Stimulated activated CD4-positive, alpha-beta T cell treated with anti-CD3 and anti-CD28 coated beads, Interleukin-15, amount 100 ng/mL, for 48 hours (primary cell): Measurements from ENCODE around the gene P4HB.
A peak's percentile ranks its signal among the peaks of the same experiment; 100 is the strongest.

ENCODE experiments used
- DNase-seq, 2 donors: peaks; one replicate each; pipeline ENCODE4 v3.0.0-alpha.2; 2020; ENCODE audit warnings: low read depth in 2 of 2

The P4HB gene

DNA sequence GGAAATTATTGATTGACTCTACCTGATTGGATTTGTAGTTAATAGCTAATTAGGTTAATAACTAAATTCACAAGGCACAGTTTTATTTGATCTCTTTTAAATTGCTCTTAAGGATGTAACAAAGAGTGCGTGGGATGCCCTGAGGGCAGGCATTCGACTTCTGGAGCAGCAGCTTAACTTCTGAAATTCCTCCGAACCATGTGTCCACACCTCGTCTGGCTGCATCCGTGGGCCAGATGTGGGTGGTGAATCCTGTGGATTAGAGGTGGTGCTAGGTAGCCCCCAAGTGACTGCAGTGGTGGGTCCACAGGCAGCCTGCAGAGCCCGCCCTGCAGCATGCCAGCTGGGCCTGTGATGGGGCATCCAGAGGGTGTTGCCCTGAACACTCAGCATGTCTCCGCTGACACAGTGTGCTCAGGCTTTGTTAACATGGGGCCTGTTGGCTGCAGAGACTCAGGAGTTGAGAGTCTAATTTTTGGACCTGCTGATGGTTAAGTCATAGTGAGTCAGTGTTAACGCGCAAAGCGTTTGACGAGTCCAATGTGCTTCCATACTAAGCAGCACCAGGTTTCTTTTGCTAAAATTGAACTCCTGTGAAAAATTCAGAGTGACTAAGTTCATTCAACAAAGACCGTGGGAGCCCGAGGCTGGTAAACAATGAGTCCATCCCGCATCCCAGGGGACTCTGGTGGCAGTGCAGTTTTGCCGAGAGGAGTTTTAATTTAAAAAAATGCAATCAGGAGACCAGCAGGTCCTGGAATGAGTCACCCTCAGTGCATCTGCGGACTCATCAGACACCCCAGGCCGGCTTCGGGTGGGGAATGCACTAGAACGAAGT is 37.9 kb upstream of the P4HB start:
- DNase-seq, result no peak

DNA sequence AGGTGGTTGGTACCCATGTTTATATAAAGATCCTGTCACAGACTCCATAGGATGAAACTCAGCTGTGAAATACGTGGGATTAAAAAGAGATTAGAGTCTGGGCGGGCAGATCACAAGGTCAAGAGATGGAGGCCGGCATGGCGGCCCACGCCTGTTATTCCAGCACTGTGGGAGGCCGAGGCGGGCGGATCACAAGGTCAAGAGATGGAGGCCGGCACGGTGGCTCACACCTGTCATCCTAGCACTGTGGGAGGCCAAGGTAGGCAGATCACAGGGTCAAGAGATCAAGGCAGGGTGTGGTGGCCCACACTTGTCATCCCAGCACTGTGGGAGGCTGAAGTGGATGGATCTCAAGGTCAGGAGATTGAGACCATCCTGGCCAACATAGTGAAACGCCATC is 35.1 kb upstream of the P4HB start:
- no peak for DNase-seq

DNA sequence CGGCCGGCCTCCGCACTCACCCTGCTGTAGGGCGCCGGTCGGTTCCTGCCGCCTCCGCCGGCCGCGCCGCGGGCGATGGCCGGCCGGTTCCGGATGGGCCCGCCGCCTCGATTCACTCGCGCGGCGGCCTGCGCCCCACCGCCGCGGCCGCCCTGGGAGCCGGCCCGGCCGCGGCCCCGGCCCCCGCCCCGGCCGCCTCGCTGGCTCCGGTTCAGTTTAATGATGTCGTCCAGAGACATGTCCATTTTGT is 30.9 kb upstream of the P4HB start:
- DNase-seq, result no peak

DNA sequence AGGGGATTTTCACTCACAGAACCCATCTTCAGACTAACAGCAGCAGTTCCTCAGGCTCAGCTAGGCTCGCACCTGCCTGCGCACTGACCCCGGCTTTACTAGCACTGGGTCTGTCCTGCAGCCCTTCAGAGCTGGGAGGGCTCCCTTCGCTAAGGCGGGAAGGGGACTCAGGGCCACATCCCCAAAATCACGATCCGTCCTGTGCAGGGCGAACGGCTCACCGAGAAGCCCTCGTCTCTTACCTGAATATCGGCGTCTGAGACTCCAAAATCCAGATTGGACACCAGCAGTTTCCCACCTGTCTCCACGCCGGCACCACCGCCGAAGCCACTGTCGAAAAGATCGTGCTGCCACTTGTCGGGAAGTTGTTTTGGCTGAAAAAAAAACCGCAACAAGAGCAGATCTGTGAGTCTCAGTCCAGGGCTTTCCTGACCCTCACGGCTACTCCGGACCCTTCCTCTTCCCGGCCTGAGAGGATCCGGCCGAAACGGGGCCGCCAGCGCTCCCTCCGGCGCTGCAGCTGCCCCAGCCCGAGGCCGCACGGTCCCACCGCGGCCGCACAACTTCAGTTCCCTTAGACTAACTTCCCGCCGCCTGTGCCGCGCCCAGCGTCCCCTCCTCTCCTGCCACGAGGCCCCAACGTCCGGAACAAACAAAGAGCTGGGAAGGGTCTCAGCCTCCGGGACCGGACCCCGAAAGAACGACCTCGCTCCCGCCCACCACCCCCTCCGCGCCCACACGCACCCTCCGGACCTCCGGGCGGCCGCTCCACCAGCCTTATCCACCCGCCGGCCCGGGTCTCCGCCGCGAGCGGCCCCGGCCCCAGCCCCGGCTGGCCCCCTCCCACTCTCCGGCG is 30.3 kb upstream of the P4HB start:
- no peak for DNase-seq

DNA sequence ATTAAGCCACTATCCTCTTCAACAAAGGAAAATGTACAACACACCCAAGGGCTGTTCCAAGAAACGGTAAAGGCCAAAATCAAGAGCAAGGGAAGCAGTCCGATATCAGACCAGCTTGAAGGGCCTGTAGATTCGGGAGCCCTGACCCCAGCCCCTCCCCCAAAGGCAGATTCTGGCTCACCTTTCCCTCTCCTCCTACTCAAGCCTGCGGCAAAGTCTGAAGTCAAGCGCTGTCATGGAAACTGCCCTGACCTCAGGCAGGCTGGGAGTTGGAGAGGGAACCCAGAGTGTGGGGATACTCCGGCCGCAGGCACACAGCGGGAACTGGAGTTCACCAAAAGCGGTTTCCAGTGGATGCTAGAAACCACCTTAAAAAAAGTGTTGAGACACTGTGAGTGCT is 29.3 kb upstream of the P4HB start:
- no peak for DNase-seq

DNA sequence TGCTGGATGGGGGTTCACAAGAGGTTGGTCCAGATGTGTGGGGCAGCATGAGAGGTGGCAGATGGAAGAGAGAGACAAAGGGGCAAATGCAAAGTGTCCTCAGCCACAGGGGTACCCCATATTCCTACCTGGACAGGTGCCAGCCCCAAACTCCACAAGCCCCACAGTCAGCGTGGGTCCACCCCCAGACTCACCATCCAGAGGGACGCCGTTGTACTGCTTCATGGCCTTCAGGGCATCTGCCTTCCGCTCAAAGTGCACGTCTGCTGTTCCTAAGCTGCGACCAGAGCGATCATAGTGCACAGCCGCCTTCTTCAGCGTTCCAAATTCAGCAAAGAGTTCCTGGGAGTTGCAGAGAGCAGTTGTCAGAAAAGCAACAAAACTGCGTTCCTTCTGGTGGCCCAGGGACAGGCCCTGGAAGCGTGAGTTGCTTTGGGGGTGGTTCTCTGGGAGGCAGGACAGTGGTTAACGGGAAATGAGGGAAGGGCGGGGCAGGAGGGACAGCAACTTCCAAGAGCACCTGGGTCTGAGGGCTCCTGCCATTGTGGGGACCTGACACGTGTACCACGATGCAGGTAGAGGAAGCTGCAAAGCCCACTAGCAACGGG is 28.8 kb upstream of the P4HB start:
- DNase-seq, result no peak

DNA sequence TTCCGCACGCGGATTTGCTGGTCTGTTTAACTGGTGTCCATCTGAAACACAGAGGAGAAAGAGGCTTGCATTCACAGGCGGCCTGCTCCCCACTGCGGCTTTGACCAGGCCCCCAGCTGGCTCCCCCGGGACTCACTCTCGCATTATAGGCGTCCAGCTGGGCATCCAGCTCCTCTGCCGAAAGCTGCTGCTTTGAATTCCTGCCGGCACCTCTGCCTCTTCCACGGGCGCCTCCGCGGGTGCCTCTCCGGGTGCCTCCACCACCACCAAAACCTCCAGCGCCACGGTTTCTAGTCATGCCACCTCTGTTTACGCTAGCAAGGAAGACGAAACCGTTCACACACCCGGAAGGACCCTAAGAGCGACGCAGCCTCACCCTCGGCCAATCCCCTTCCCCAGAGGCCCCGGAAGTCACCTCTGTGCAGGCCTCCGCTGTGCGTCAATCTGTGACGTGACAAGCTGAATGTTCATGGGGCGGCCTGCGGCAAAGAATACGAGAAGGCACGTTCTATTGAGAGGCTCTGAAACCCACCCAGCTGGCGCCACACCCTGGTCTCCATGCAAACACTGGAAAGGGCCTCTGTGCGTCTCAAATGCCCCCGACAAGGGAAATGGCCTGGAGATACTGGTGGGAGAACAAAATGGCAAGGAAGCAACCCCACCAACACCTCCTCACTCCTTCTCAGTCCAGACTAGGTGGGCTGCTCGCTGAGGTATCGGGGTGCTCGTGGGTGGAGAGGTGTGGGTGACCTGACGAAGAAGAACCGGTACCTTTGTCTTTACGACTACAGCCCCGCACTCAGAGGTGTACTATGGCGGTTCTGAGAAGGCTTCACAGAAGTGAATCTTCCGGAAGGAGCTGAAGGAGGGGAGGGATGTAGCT is 28.0 kb upstream of the P4HB start:
- no peak for DNase-seq

DNA sequence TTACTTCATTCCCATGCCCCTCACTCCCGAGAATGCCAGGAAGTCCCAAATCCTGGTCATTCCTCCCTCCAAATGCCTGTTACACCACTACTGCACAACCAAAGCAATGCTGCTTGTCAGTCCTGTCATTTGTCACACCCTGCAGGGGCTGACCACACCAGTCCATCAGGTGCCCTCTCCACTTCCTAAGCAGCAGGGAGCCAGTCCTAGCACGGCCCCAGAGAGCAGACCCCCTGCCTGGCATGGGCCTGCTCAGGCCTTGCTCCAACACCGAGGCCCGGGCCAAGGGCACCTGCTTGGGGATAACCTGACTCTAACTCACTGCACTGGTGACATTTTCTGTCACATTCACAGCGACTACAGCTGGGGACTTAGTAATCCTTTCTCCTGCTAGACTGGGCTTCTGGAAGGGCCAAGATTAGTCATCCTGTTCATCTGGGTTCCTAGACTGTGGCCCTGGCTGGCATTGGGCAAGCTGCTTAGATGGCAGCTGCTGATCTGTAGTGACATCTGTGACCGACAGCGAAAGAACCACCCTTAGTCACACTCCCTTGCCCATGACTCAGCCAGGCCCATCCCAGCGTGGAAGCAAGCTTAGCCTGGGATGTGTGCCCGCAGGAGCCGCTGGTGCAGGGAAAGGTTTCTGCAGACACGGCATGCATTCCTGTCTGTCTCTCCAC is 25.7 kb upstream of the P4HB start:
- DNase-seq, result no peak

DNA sequence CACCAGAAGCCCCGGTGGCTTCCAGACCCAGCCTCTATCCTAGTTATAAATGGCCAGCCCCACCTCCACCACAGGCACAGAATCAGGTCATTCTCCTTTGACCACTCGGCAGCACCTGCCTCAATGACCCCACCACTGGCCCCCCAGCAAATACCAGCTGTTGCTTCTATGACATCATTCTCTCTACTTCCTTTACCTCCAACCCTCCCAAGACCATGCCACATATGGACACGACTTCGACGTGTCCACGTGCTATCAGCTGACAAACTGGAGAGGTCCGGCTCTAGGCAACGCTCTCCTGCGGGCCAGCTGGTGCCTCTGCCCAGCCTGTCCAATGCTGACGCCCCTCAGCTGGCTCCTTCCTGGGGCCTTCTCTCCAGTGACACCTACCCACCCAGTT is 25.1 kb upstream of the P4HB start:
- no peak for DNase-seq

DNA sequence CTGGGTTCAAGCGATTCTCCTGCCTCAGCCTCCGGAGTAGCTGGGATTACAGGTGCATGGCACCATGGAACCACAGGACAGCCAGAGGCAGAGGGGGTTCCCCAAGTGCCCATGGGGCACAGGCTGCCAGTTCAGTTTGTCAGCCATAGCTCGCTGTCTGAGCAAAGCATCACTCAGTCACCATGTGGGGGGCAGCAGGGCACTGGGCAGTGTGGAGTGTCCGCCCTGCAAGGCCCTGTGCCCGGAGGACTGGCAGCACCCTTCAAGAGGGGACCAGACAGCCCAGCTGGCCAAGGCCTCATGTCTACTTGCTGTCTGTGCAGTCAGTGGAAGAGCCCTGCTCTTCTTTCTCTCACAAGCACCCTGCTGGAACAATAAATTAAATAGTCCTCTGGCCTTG is 24.6 kb upstream of the P4HB start:
- DNase-seq, result no peak

DNA sequence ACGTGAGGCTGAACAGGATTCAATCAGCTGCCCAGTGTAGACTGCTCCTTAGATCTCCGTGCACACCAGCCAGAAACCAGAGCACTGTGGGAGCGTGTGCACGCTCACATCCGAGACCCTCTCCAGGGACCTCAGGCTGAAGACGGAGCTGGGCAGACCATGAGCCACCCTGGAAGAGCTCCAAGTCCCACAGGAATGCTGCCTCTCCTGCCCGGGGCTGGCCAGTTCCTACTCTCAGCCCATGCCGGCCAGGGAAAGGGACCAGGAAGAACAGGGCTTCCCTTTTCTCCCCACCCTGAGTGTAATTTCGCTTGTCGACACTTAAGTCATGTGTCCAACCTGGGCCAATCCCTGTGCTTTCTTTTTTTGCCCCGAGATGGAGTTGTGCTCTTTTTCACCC is 24.2 kb upstream of the P4HB start:
- DNase-seq, result no peak

DNA sequence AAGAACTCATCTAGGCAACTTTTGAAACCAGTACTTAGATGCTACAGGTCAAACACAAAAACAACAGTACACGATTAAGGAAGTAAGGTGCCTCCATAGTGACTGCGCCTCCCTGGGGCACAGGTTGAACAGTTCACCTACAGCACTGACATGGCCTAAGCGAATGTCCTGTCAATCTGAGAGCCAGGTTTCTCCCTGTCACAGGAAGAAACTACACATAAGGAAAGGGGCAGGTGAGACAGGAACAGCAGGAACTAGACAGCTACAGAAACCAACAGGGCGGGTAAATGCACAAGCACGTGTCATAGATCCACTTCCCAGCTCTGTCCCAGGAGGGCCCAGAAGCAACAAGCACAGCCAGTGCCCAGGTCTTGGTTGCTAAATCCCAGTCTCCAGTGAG is 18.8 kb upstream of the P4HB start:
- DNase-seq, result no peak

DNA sequence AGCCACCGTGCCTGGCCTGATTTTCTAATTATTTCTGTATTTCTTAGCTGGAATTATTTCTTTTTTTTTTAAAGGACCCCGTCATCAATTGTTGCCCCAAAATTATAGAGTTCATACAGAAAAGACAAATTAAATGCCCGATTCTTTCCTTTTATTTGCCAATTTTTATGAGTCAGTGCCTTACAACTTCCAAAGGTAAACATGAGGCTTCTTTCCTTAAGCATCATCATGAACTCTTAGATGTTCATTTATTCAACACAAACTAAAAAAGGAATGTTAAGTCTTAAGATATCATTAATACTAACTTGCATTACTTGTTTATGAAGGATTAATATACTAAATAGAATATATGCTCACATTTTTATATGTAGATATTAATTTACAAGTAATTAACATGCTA is 18.0 kb upstream of the P4HB start:
- DNase-seq, result no peak

DNA sequence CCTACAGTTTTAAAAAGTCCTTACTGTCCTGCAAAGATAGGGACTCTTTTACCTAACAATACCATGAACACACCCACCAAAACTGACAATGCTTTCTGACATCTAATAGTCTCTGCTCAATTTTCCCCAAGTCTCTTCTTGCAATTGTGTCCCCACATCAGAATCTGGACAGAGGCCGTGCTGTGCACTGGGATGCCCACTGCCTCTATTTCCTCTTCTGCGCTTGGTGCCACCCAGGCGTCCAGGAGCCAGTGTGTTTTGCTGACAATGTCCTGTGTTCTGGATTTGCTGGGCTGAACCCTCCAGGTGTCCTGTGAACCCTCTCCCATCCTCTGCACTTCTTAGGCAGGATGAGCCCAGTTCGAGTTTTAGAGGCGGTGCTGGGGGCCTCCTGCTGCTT is 17.2 kb upstream of the P4HB start:
- no peak for DNase-seq

DNA sequence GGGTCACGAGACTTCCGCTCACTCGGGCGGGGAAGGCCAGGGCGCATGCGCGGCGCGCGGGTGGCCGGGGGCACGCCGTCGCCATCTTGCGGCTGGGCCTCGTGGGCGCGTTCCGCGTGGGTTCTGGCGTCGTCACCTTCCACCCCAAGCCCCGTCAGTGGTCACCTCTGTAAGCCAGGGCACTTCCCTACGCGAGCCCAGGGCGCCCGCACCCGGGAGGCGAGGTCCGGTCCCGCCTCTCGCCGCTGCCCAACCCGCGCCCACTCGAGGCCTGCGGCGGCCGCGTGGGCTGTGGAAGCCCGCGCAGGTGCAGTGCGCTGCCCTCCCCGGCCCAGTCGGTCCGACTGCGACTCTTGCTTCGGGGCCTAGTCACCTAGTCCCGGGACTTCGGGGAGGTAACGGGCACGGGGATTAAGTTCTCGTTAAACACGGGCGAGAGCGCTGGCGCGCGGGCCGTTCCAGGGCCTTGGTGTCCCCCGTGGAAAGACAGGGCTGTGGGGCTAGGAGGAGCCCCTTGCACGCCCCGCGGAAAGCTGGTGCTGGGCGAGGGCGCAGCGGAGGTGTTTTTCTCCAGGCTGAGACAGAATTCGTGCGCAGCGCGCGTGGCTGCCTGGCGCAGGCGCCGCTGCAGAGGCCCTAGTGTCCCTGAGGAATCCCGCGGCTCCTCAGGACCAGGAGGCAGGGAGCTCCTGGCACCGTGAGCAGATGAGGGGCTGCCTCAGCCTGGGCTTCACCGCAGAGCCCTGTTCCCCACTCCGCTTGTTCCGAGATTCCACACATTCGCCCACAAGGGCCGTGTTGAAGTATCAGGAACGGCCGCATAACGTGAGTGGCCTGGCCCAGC is 11.3 kb upstream of the P4HB start:
- DNase-seq, result peak; percentile 93

DNA sequence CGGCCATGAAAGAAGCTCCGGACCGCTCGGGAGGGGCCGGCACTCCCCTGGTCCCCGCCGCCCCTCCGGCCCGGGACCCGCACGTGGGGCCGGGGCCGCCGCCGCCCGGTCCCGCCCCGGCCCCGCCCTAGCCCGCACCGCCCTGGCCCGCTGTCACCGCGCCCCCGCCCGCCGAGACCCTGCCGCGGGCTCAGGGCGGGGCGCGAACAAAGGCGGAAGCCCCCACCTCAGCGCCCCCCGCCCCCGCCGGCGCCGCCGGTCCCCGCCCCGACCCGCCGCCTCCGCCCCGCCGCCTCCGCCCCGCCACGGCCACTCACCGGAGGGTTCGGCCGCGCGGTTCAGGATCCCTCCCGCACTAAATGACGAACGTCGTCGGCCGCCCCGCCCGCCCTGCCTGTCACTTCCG is 10.6 kb upstream of the P4HB start, which contains the start of gene ARHGDIA:
Gene ARHGDIA (minus strand): TSS at position 357 of the 406 bp plus-strand sequence. CDS start 1,407 bp downstream, outside the sequence.
- DNase-seq, result no peak

DNA sequence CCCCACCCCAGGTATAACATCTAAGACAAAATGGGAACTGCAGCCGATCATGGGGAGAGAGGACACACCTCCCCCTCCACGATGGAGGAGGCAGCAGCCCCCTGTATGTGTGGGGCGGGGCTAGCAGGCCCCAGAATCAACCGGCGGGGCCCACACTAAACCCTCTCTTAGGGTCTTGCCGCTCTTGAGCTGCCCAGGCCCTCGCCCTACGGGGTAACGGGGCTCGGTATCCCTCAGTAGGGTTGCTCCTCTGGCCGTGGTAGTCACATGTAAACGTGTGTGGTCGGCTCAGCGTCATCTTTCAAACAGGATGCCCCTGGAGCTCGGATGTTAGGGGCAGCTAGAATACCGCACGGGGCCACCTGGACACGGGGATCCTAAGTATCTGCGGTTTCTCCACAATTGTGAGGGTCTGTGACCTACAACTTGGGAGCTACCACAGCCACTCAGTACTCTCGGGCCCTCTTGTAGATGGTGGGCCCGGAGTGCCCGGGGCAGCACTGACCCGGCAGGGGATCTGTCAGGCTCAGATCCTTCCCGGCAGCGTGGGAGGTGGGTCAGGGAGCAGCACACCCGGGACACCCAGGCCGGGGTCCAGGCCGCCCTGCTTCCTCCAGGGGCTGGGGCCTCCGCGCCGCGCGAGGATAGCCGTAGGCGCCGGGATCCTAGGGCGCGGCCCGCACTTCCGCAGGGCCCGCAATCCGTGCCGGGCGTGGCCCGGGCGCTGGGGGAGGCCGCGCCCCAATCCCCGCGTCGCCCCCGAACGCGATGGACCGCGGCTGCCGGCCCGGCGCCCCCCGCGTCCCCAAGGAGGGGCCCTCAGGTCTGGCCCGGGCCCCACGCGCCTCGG is 10.0 kb upstream of the P4HB start:
- DNase-seq, result no peak

DNA sequence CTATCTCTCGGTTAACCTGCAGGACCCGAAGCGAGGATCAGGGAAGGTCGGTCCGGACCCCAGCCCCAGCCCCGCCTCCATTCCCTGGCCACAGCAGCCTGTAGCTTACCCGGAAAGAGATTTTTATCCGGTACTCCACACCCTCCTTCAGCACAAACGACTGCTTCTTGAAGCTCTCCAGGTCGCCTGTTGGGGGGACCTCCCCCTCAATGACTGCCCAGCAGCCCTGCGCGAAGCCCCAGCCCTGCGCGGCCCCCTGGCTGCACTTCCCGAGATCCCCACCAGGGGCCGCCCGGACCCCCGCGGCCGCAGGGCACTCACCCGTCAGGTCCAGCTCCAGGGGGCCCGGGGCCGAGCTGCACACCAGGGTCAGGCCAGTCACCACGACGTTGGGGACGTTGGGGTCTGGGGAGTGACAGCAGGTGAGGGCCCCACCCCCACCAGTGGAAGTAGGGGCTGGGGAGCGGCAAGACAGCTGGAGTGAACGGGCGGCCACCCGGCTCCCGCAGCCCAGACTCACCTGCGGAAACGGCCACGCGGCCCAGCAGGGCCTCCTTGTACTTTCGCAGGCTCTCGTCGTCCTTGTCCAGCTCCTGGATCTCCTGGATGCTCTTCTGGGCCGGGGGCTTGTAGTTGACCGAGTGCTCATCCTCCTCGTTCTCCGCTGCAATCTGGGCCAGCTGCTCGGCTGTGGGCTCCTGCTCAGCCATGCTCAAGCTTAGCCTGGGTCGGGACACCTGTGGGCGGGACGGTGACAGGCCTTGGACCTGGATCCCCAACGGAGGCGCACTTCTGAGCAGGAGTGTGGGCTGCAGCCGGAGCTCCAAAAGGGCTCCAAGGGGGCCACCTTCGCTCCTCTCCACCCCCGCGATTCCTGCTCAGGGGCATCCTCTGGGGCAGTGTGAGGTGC is 9.1 kb upstream of the P4HB start:
- DNase-seq, result no peak
